Tibial nerve (tissue), 4 donors: ENCODE data around the gene CYP26C1. TPM values are rescaled to one million over a fixed set of nuclear protein-coding genes. Genes with fewer than 3 reads are reported as not detected.

Experiments used
- DNase-seq, 2 donors: peaks; one replicate each; pipeline ENCODE4 v3.0.0-alpha.2; 2019; ENCODE audit warnings: low spot score in 2 of 2
- H3K27ac ChIP-seq, 4 donors: fragments of 200-600 bp; sonication (generic) in 3 of 4; one replicate each; pipeline ENCODE4 v1.5.1; 2017 to 2019; ENCODE audit warnings: mild to moderate bottlenecking in 1 of 4
- H3K27me3 ChIP-seq, 2 donors: fragments of 200-600 bp; sonication (generic) in 1 of 2; one replicate each; pipeline versions ENCODE4 v1.5.1 to v1.6.0; 2017 to 2019
- H3K36me3 ChIP-seq, 3 donors: fragments of 200-600 bp; sonication (generic); one replicate each; pipeline ENCODE4 v1.5.1; 2018 to 2019
- H3K4me1 ChIP-seq, 4 donors: fragments of 200-600 bp; sonication (generic) in 3 of 4; one replicate each; pipeline ENCODE4 v1.5.1; 2017 to 2019
- H3K4me3 ChIP-seq, 4 donors: fragments of 200-600 bp; sonication (generic) in 3 of 4; one replicate each; pipeline ENCODE4 v1.5.1; 2017 to 2019; ENCODE audit warnings: mild to moderate bottlenecking in 1 of 4, moderate library complexity in 1 of 4
- H3K9me3 ChIP-seq, 4 donors: fragments of 200-600 bp; sonication (generic) in 3 of 4; one replicate each; pipeline ENCODE4 v1.5.1; 2017 to 2019
- EP300 ChIP-seq, 2 donors: sonication (generic); formaldehyde crosslinking; IDR thresholded peaks; one replicate each; pipeline ENCODE4 v1.6.1; 2017; ENCODE audit warnings: antibody characterized with exemption in 2 of 2, mild to moderate bottlenecking in 1 of 2
- POLR2A ChIP-seq, 2 donors: fragments of 450-650 bp; IDR thresholded peaks; one replicate each; pipeline ENCODE4 v1.6.1; 2017; ENCODE audit warnings: antibody characterized with exemption in 2 of 2, mild to moderate bottlenecking in 2 of 2, moderate library complexity in 2 of 2
- WGBS, 2 donors: methylation state at CpG; one replicate each; pipeline ENCODE4 v1.1.5; 2018; 5-methylcytosine and 5-hydroxymethylcytosine counted together
- total RNA-seq, 4 donors: library from RNA; depleted of rRNA; stranded (reverse); fragments of >200 nt; gene quantifications; one replicate each; pipeline ENCODE4 v1.1.0, GENCODE V29; 2016
- TF ChIP-seq, protein P1 (sequence below), 5 experiments: fragments of 200-600 bp in 3 of 5; fragments of 450-650 bp in 2 of 5; sonication (generic) in 3 of 5; IDR thresholded peaks; one replicate each; pipeline ENCODE4 v1.5.1; 2016 to 2019; ENCODE audit warnings: antibody characterized with exemption in 5 of 5, mild to moderate bottlenecking in 3 of 5, moderate library complexity in 2 of 5

Gene CYP26C1
- total RNA-seq, 4 donors from 2014 or later = 0.20 to 2.2 TPM; not detected in 2

- Histone ChIP-seq H3K4me3 (no peak overlapping the region), H3K9me3 (no peaks in the 10 kb centered on the region), H3K27me3 (peaks cover 0 to 69% of the 10 kb centered on the region in 2 donors), H3K36me3 (peaks cover 0 to 24% (median 0%) of the 10 kb centered on the region in 3 donors), H3K27ac (no peak overlapping the region), H3K4me1 (peaks cover 0 to 40% (median 12%) of the 10 kb centered on the region in 4 donors)
- TF ChIP-seq, protein P1, sequence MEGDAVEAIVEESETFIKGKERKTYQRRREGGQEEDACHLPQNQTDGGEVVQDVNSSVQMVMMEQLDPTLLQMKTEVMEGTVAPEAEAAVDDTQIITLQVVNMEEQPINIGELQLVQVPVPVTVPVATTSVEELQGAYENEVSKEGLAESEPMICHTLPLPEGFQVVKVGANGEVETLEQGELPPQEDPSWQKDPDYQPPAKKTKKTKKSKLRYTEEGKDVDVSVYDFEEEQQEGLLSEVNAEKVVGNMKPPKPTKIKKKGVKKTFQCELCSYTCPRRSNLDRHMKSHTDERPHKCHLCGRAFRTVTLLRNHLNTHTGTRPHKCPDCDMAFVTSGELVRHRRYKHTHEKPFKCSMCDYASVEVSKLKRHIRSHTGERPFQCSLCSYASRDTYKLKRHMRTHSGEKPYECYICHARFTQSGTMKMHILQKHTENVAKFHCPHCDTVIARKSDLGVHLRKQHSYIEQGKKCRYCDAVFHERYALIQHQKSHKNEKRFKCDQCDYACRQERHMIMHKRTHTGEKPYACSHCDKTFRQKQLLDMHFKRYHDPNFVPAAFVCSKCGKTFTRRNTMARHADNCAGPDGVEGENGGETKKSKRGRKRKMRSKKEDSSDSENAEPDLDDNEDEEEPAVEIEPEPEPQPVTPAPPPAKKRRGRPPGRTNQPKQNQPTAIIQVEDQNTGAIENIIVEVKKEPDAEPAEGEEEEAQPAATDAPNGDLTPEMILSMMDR (IDR thresholded peaks at IDR 0.05) = no peak
- TF ChIP-seq POLR2A (IDR thresholded peaks at IDR 0.05) = no peak
- no peak for TF ChIP-seq EP300 (IDR thresholded peaks at IDR 0.05)
- DNase-seq = no peak
- 39 to 44% methylated on average over 37 to 45 of the region's 45 CpGs for WGBS, 2 donors
These were observed 442 bp downstream of the CYP26C1 start for GRCh38 chr10:93060887-93061593.

DNA sequence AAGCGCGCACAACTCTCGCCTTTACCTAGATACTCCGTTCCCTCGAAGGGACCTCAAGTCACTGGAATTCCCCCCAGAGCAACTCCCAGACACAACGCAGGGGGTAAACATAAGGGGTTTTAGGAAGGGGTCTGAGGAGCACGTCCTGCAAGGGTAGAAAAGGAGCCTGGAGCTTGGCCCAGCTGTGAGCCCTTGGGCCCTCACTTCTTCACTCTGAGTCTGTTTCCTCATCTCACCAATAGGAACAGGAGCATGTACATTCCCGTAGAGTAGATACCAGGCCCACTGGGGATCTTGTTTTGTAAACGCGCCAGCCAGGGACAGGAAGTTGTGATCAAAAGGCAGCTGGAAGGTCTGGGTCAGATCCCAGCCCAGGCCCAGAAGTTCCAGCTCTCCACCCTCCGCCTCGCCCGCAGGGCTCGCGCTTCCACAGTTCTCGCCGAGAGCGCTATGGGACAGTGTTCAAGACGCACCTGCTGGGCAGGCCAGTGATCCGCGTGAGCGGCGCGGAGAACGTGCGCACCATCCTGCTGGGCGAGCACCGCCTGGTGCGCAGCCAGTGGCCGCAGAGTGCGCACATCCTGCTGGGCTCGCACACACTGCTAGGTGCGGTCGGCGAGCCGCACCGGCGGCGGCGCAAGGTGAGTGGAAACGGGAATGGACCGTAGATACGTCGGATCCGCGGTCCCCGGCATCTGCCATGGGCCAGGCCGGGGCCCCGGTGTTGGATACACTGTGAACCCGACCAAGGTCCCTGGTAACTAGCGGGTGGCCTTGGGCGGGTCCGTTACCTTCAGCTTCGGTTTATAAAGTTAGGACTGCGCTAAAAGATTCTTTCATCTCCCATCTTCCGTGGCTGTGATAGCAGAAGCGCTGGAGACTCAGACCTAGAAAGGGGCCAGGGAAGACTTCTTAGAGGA is 1.3 kb downstream of the CYP26C1 start:
- Histone ChIP-seq H3K9me3 (no peaks in the 10 kb centered on the region), H3K4me3 (peak overlapping the region in 2 of 4 donors; percentile 21 to 44), H3K36me3 (peaks cover 0 to 24% (median 0%) of the 10 kb centered on the region in 3 donors), H3K27me3 (peaks cover 0 to 77% of the 10 kb centered on the region in 2 donors), H3K27ac (no peak overlapping the region), H3K4me1 (peaks cover 0 to 41% (median 12%) of the 10 kb centered on the region in 4 donors)
- no peak for DNase-seq
- TF ChIP-seq POLR2A (IDR thresholded peaks at IDR 0.05) (no peak), EP300 (IDR thresholded peaks at IDR 0.05) (no peak)
- TF ChIP-seq, protein P1 (IDR thresholded peaks at IDR 0.05) = no peak
- WGBS, 2 donors = 20 to 24% methylated on average over 56 to 57 of the region's 57 CpGs

GRCh38 chr10:93062514-93063143 is 2.0 kb downstream of the CYP26C1 start:
- WGBS, 2 donors = 2 to 4% methylated on average over 35 to 56 of the region's 68 CpGs
- no peak overlapping the region for H3K27ac ChIP-seq
- H3K9me3 ChIP-seq = no peaks in the 10 kb centered on the region
- peaks cover 0 to 24% (median 0%) of the 10 kb centered on the region in 3 donors for H3K36me3 ChIP-seq
- peaks cover 0 to 41% (median 12%) of the 10 kb centered on the region in 4 donors for H3K4me1 ChIP-seq
- TF ChIP-seq EP300 (IDR thresholded peaks at IDR 0.05) = no peak
- TF ChIP-seq, protein P1 (IDR thresholded peaks at IDR 0.05) = peak in 3 of 5 experiments; percentile 22 to 26 (median 25)
- DNase-seq = no peak
- H3K27me3 ChIP-seq = peaks cover 0 to 85% of the 10 kb centered on the region in 2 donors
- peak overlapping the region in 2 of 4 donors; percentile 21 to 44 for H3K4me3 ChIP-seq

GRCh38 chr10:93063144-93063976 is 2.8 kb downstream of the CYP26C1 start:
- TF ChIP-seq, protein P1 (IDR thresholded peaks at IDR 0.05) = no peak
- TF ChIP-seq POLR2A (IDR thresholded peaks at IDR 0.05) (no peak), EP300 (IDR thresholded peaks at IDR 0.05) (no peak)
- H3K27me3 ChIP-seq = peaks cover 0 to 92% of the 10 kb centered on the region in 2 donors
- no peak overlapping the region for H3K27ac ChIP-seq
- H3K4me3 ChIP-seq = peak overlapping the region in 1 of 4 donors; percentile 44
- H3K9me3 ChIP-seq = no peaks in the 10 kb centered on the region
- peaks cover 0 to 17% (median 0%) of the 10 kb centered on the region in 3 donors for H3K36me3 ChIP-seq
- DNase-seq = no peak
- 21 to 45% methylated on average over 17 to 41 of the region's 43 CpGs for WGBS, 2 donors
- peaks cover 0 to 46% (median 13%) of the 10 kb centered on the region in 4 donors for H3K4me1 ChIP-seq
